HepG2 (cell line): ENCODE results near the gene TAF1D. TPM values are rescaled to one million over a fixed set of nuclear protein-coding genes. Genes with fewer than 3 reads are reported as not detected.

ENCODE experiments used
- ELF1 ChIP-seq: sonication (generic); formaldehyde crosslinking; IDR thresholded peaks from 2 replicates; pipeline ENCODE4 v1.4.0; 2020; ENCODE audit warnings: missing genetic modification reagents
- ELF3 ChIP-seq: IDR thresholded peaks from 2 replicates; pipeline ENCODE4 v1.6.1; 2016; ENCODE audit warnings: missing genetic modification reagents, missing compliant biosample characterization
- FOXC1 ChIP-seq: sonication (generic); formaldehyde crosslinking; IDR thresholded peaks from 2 replicates; pipeline ENCODE4 v1.8.0; 2022; ENCODE audit warnings: mild to moderate bottlenecking, missing genetic modification reagents, borderline replicate concordance
- JARID2 ChIP-seq: sonication (generic); formaldehyde crosslinking; IDR thresholded peaks from 2 replicates; pipeline ENCODE4 v1.8.1; 2023; ENCODE audit warnings: missing genetic modification reagents, inconsistent platforms; ENCODE audit not compliant: insufficient replicate concordance
- JUND ChIP-seq: sonication (generic); formaldehyde crosslinking; IDR thresholded peaks from 2 replicates; pipeline ENCODE4 v1.8.0; 2022; ENCODE audit warnings: mild to moderate bottlenecking, missing genetic modification reagents
- MIER2 ChIP-seq: IDR thresholded peaks from 2 replicates; pipeline ENCODE4 v1.6.1; 2016; ENCODE audit warnings: missing biosample characterization, missing genetic modification reagents
- MTA1 ChIP-seq: sonication (generic); formaldehyde crosslinking; IDR thresholded peaks from 2 replicates; pipeline ENCODE4 v1.4.0; 2020; ENCODE audit warnings: missing genetic modification reagents, mild to moderate bottlenecking, borderline replicate concordance
- MXD1 ChIP-seq: sonication (generic); formaldehyde crosslinking; IDR thresholded peaks from 2 replicates; pipeline ENCODE4 v1.4.0; 2020; ENCODE audit warnings: mild to moderate bottlenecking, missing genetic modification reagents
- PITX1 ChIP-seq: sonication (generic); formaldehyde crosslinking; IDR thresholded peaks from 2 replicates; pipeline ENCODE4 v1.5.1; 2020; ENCODE audit warnings: mild to moderate bottlenecking, missing genetic modification reagents
- PLRG1 ChIP-seq: fragments of 450-650 bp; conservative IDR thresholded peaks from 2 replicates; pipeline ENCODE4 v1.6.1; 2016
- RNF2 ChIP-seq: fragments of 450-650 bp; conservative IDR thresholded peaks from 2 replicates; pipeline ENCODE4 v1.6.1; 2016; ENCODE audit warnings: low read depth
- THAP8 ChIP-seq: sonication (generic); formaldehyde crosslinking; IDR thresholded peaks from 2 replicates; pipeline ENCODE4 v1.5.1; 2020; ENCODE audit warnings: missing genetic modification reagents, mild to moderate bottlenecking, borderline replicate concordance
- ZBTB3 ChIP-seq: sonication (generic); formaldehyde crosslinking; IDR thresholded peaks from 2 replicates; pipeline ENCODE4 v1.4.0; 2020; ENCODE audit warnings: low read depth, mild to moderate bottlenecking, moderate library complexity, missing genetic modification reagents, borderline replicate concordance
- ZFP82 ChIP-seq: sonication (generic); formaldehyde crosslinking; IDR thresholded peaks from 2 replicates; pipeline ENCODE4 v1.5.1; 2020; ENCODE audit warnings: mild to moderate bottlenecking, missing genetic modification reagents, borderline replicate concordance
- ZNF296 ChIP-seq: sonication (generic); formaldehyde crosslinking; conservative IDR thresholded peaks from 2 replicates; pipeline ENCODE4 v1.5.0; 2020; ENCODE audit warnings: mild to moderate bottlenecking, missing genetic modification reagents
- ZNF326 ChIP-seq: sonication (generic); formaldehyde crosslinking; IDR thresholded peaks from 2 replicates; pipeline ENCODE4 v1.4.0; 2020; ENCODE audit warnings: missing genetic modification reagents, borderline replicate concordance
- ZNF34 ChIP-seq: sonication (generic); formaldehyde crosslinking; IDR thresholded peaks from 2 replicates; pipeline ENCODE4 v1.4.0; 2020; ENCODE audit warnings: mild to moderate bottlenecking, missing genetic modification reagents, borderline replicate concordance
- ZNF460 ChIP-seq: sonication (generic); formaldehyde crosslinking; IDR thresholded peaks from 2 replicates; pipeline ENCODE4 v1.5.1; 2020; ENCODE audit warnings: missing genetic modification reagents, mild to moderate bottlenecking, borderline replicate concordance
- ZNF547 ChIP-seq: sonication (generic); formaldehyde crosslinking; IDR thresholded peaks from 2 replicates; pipeline ENCODE4 v1.5.1; 2020; ENCODE audit warnings: mild to moderate bottlenecking, missing genetic modification reagents
- ZSCAN12 ChIP-seq: sonication (generic); formaldehyde crosslinking; IDR thresholded peaks from 2 replicates; pipeline ENCODE4 v1.9.0; 2021; ENCODE audit warnings: mild to moderate bottlenecking, missing genetic modification reagents
- polyA plus RNA-seq, 8 experiments: library from polyadenylated mRNA; depleted of rRNA in 3 of 8; stranded (reverse) in 7 of 8; unstranded in 1 of 8; fragments of >200 nt; fragmentation: Illumina TruSeq in 4 of 8; extraction: Trizol in 4 of 8; gene quantifications; 2 replicates each; pipeline versions ENCODE4 v1.2.1 to v1.2.3, GENCODE V29; 2011 to 2016; ENCODE audit warnings: low read depth in 4 of 8, missing spikeins in 1 of 8, mixed read lengths in 1 of 8; ENCODE audit not compliant: insufficient read depth in 1 of 8
- total RNA-seq, 5 experiments: library from RNA; depleted of rRNA; stranded (reverse); fragments of >200 nt; fragmentation: Illumina TruSeq; extraction: Trizol; gene quantifications; 2 replicates each; pipeline ENCODE4 v1.2.3, GENCODE V29; 2016; ENCODE audit warnings: low read depth in 1 of 5
- TF ChIP-seq, protein P1 (sequence below): sonication (generic); formaldehyde crosslinking; IDR thresholded peaks from 2 replicates; pipeline ENCODE4 v1.4.0; 2020; ENCODE audit warnings: mild to moderate bottlenecking, missing genetic modification reagents
- TF ChIP-seq, protein P2 (sequence below): sonication (generic); formaldehyde crosslinking; IDR thresholded peaks from 2 replicates; pipeline ENCODE4 v1.5.1; 2020; ENCODE audit warnings: missing genetic modification reagents, mild to moderate bottlenecking, borderline replicate concordance
- TF ChIP-seq, protein P3 (sequence below): sonication (generic); formaldehyde crosslinking; IDR thresholded peaks from 2 replicates; pipeline ENCODE4 v1.4.0; 2020; ENCODE audit warnings: mild to moderate bottlenecking, missing genetic modification reagents
- TF ChIP-seq, protein P4 (sequence below): sonication (generic); formaldehyde crosslinking; IDR thresholded peaks from 2 replicates; pipeline ENCODE4 v1.4.0; 2020; ENCODE audit warnings: missing genetic modification reagents

TAF1D gene
- total and polyA plus RNA-seq, 2 of the 13 experiments (the other 11 are each of a cell fraction or from before 2014, with no cell fraction given), result 132 to 207 TPM

GRCh38 chr11:93773045-93773477 lies 31.8 kb upstream of the TAF1D start (continued):
- TF ChIP-seq, protein P1, sequence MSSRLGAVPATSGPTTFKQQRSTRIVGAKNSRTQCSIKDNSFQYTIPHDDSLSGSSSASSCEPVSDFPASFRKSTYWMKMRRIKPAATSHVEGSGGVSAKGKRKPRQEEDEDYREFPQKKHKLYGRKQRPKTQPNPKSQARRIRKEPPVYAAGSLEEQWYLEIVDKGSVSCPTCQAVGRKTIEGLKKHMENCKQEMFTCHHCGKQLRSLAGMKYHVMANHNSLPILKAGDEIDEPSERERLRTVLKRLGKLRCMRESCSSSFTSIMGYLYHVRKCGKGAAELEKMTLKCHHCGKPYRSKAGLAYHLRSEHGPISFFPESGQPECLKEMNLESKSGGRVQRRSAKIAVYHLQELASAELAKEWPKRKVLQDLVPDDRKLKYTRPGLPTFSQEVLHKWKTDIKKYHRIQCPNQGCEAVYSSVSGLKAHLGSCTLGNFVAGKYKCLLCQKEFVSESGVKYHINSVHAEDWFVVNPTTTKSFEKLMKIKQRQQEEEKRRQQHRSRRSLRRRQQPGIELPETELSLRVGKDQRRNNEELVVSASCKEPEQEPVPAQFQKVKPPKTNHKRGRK (CRISPR knock-in tag), result no peak
- peak; percentile 31; the same call in 1 of the 2 replicates for TF ChIP-seq ZNF460
- TF ChIP-seq THAP8 (CRISPR knock-in tag), result no peak
- TF ChIP-seq ZNF547 (CRISPR knock-in tag), result 0 out of 2 replicates have a peak, but pooled peaks have one; percentile 33
- no peak for TF ChIP-seq ZFP82 (CRISPR knock-in tag)
- TF ChIP-seq, protein P2, sequence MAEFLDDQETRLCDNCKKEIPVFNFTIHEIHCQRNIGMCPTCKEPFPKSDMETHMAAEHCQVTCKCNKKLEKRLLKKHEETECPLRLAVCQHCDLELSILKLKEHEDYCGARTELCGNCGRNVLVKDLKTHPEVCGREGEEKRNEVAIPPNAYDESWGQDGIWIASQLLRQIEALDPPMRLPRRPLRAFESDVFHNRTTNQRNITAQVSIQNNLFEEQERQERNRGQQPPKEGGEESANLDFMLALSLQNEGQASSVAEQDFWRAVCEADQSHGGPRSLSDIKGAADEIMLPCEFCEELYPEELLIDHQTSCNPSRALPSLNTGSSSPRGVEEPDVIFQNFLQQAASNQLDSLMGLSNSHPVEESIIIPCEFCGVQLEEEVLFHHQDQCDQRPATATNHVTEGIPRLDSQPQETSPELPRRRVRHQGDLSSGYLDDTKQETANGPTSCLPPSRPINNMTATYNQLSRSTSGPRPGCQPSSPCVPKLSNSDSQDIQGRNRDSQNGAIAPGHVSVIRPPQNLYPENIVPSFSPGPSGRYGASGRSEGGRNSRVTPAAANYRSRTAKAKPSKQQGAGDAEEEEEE (CRISPR knock-in tag), result no peak
- peak; percentile 64; the same call in 1 of the 2 replicates for TF ChIP-seq MXD1 (CRISPR knock-in tag)
- no peak; the same call in 1 of the 2 replicates for TF ChIP-seq FOXC1
- TF ChIP-seq ZSCAN12, result no peak
- no peak for TF ChIP-seq JARID2 (CRISPR knock-in tag)
- no peak for TF ChIP-seq ZNF326 (CRISPR knock-in tag)
- no peak for TF ChIP-seq JUND (CRISPR knock-in tag)
- no peak; the same call in 1 of the 2 replicates for TF ChIP-seq MTA1 (CRISPR knock-in tag)
- TF ChIP-seq ZBTB3 (CRISPR knock-in tag), result no peak; the same call in 1 of the 2 replicates
- TF ChIP-seq PITX1 (CRISPR knock-in tag), result peak; percentile 78; the same call in 1 of the 2 replicates
- no peak for TF ChIP-seq ZNF34 (CRISPR knock-in tag)
- TF ChIP-seq MIER2 (CRISPR knock-in tag), result peak; percentile 99
- TF ChIP-seq ELF1 (CRISPR knock-in tag), result no peak
- no peak for TF ChIP-seq ZNF296 (CRISPR knock-in tag)
- TF ChIP-seq, protein P3, sequence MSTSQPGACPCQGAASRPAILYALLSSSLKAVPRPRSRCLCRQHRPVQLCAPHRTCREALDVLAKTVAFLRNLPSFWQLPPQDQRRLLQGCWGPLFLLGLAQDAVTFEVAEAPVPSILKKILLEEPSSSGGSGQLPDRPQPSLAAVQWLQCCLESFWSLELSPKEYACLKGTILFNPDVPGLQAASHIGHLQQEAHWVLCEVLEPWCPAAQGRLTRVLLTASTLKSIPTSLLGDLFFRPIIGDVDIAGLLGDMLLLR (CRISPR knock-in tag), result no peak
- TF ChIP-seq, protein P4, sequence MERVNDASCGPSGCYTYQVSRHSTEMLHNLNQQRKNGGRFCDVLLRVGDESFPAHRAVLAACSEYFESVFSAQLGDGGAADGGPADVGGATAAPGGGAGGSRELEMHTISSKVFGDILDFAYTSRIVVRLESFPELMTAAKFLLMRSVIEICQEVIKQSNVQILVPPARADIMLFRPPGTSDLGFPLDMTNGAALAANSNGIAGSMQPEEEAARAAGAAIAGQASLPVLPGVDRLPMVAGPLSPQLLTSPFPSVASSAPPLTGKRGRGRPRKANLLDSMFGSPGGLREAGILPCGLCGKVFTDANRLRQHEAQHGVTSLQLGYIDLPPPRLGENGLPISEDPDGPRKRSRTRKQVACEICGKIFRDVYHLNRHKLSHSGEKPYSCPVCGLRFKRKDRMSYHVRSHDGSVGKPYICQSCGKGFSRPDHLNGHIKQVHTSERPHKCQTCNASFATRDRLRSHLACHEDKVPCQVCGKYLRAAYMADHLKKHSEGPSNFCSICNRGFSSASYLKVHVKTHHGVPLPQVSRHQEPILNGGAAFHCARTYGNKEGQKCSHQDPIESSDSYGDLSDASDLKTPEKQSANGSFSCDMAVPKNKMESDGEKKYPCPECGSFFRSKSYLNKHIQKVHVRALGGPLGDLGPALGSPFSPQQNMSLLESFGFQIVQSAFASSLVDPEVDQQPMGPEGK, result peak; percentile 70; the same call in 1 of the 2 replicates
- no peak for TF ChIP-seq RNF2
- no peak for TF ChIP-seq PLRG1
- TF ChIP-seq ELF3 (CRISPR knock-in tag), result peak; percentile 65; the same call in 1 of the 2 replicates
